Peyer's patch (tissue), 4 donors: ENCODE results near the gene AIFM1.

ENCODE experiments used
- CTCF ChIP-seq, 6 experiments: fragments of 450-650 bp in 4 of 6; fragments of 200-600 bp in 2 of 6; sonication (generic) in 1 of 6; IDR thresholded peaks; one replicate each; pipeline ENCODE4 v1.5.1; 2017 to 2019; ENCODE audit warnings: antibody characterized with exemption in 6 of 6, mild to moderate bottlenecking in 3 of 6, moderate library complexity in 1 of 6
- POLR2A ChIP-seq, 2 donors: fragments of 450-650 bp; IDR thresholded peaks; one replicate each; pipeline ENCODE4 v1.5.1; 2017; ENCODE audit warnings: antibody characterized with exemption in 2 of 2, mild to moderate bottlenecking in 2 of 2, moderate library complexity in 2 of 2

GRCh38 chrX:130124577-130124976 is 41.1 kb downstream of the AIFM1 start:
- no peak for TF ChIP-seq CTCF (IDR thresholded peaks at IDR 0.05)
- TF ChIP-seq POLR2A (IDR thresholded peaks at IDR 0.05), result no peak
